T-cell (primary cell): ENCODE results near the gene IFT88. TPM values are rescaled to one million over a fixed set of nuclear protein-coding genes. Genes with fewer than 3 reads are reported as not detected.

ENCODE experiments used
- ATAC-seq, 4 experiments: fragments of 200-7000 bp in 3 of 4; fragments of 150-1000 bp in 1 of 4; cut with Tn5 transposase; replicated peaks in 1 of 4; 1 replicate in 3 of 4; 2 replicates in 1 of 4; pipeline ENCODE4 v1.10.0; 2021; ENCODE audit warnings: moderate library complexity in 3 of 4, mild to moderate bottlenecking in 2 of 4, moderate number of reproducible peaks in 1 of 4
- CTCF ChIA-PET, 2 donors: fragments of 300-600 bp; sonication (Branson Sonifier 250); formaldehyde crosslinking; loops; one replicate each; lab custom pipeline; 2022; ENCODE audit warnings: antibody characterized with exemption in 2 of 2; lab: Charles Lee
- POLR2A ChIA-PET, 2 donors: fragments of 300-600 bp; sonication (Branson Sonifier 250); formaldehyde crosslinking; loops; one replicate each; lab custom pipeline; 2022; ENCODE audit warnings: antibody characterized with exemption in 2 of 2; lab: Charles Lee
- DNase-seq, 35 experiments: peaks; one replicate each; pipeline versions ENCODE4 v3.0.0 to v3.0.0-alpha.2; 2013 to 2023
- H3K27ac ChIP-seq: one replicate; pipeline ENCODE4 v1.5.1; 2013; ENCODE audit warnings: low read length
- H3K27me3 ChIP-seq, 2 experiments: replicated peaks in 1 of 2; 1 replicate in 1 of 2; 2 replicates in 1 of 2; pipeline versions ENCODE4 v1.6.1 to v1.7.0; 2013; ENCODE audit warnings: low read length in 1 of 2, mixed read lengths in 1 of 2; ENCODE audit not compliant: control insufficient read depth in 2 of 2, insufficient read depth in 2 of 2; ENCODE audit errors: extremely low read depth in 1 of 2
- H3K36me3 ChIP-seq, 2 donors: 1 replicate in 1 of 2; 2 replicates in 1 of 2; pipeline versions ENCODE4 v1.6.1 to v1.7.0; 2013; ENCODE audit warnings: low read length in 1 of 2; ENCODE audit not compliant: control insufficient read depth in 2 of 2, insufficient read depth in 1 of 2; ENCODE audit errors: extremely low read depth in 1 of 2
- H3K4me1 ChIP-seq, 2 experiments: 1 replicate in 1 of 2; 2 replicates in 1 of 2; pipeline versions ENCODE4 v1.6.1 to v1.7.0; 2013; ENCODE audit warnings: low read length in 2 of 2, mixed read lengths in 1 of 2; ENCODE audit not compliant: insufficient read depth in 2 of 2, control insufficient read depth in 1 of 2; ENCODE audit errors: extremely low read depth in 1 of 2
- H3K4me3 ChIP-seq, 2 donors: 1 replicate in 1 of 2; 2 replicates in 1 of 2; pipeline versions ENCODE4 v1.5.1 to v1.7.0; 2013; ENCODE audit warnings: mild to moderate bottlenecking in 2 of 2, low read length in 1 of 2, moderate library complexity in 1 of 2; ENCODE audit not compliant: control insufficient read depth in 1 of 2; ENCODE audit errors: extremely low read depth in 1 of 2
- H3K9me3 ChIP-seq: 2 replicates; pipeline ENCODE4 v1.7.0; 2013
- H3K27ac Mint-ChIP-seq, 2 donors: one replicate each; pipeline ENCODE4 v1.8.0; 2020 to 2021; ENCODE audit warnings: mild to moderate bottlenecking in 2 of 2, mixed read lengths in 2 of 2
- H3K27me3 Mint-ChIP-seq, 2 donors: one replicate each; pipeline ENCODE4 v1.8.0; 2021 to 2022; ENCODE audit warnings: mixed read lengths in 2 of 2
- H3K36me3 Mint-ChIP-seq: one replicate; pipeline ENCODE4 v1.8.0; 2021; ENCODE audit warnings: mixed read lengths
- H3K4me1 Mint-ChIP-seq, 3 donors: one replicate each; pipeline ENCODE4 v1.8.0; 2020 to 2022; ENCODE audit warnings: mixed read lengths in 3 of 3, mild to moderate bottlenecking in 1 of 3
- H3K4me3 Mint-ChIP-seq, 3 donors: one replicate each; pipeline ENCODE4 v1.8.0; 2020 to 2022; ENCODE audit warnings: mild to moderate bottlenecking in 3 of 3, mixed read lengths in 3 of 3, moderate library complexity in 3 of 3
- H3K9me3 Mint-ChIP-seq, 3 donors: one replicate each; pipeline ENCODE4 v1.8.0; 2020 to 2022; ENCODE audit warnings: mixed read lengths in 3 of 3
- WGBS: methylation state at CpG from one replicate; pipeline ENCODE4 v1.1.5; 2013; ENCODE audit warnings: missing lambda C conversion rate; ENCODE audit not compliant: insufficient coverage; 5-methylcytosine and 5-hydroxymethylcytosine counted together
- total RNA-seq, 35 experiments: library from RNA in 6 of 35; stranded (reverse) in 6 of 35; fragments of 120-200 nt in 1 of 35; gene quantifications; one replicate each; pipeline versions ENCODE4 v1.2.1 to v1.2.4 and lab custom pipeline; 2013 to 2026

Gene IFT88
- total RNA-seq, 5 donors from 2014 or later (not counting 1 experiment from before 2014, with no cell fraction given) = 7.6 to 9.8 (median 8.6) TPM

GRCh38 chr13:20713751-20714150, 146.8 kb downstream of the IFT88 start:
- no peaks in the 10 kb centered on the region for H3K36me3 Mint-ChIP-seq
- ATAC-seq = no peak

GRCh38 chr13:20714161-20714560, 147.2 kb downstream of the IFT88 start:
- no peak overlapping the region for H3K27ac ChIP-seq
- H3K9me3 Mint-ChIP-seq = no peaks in the 10 kb centered on the region
- no peak overlapping the region for H3K27ac Mint-ChIP-seq
- 81% methylated on average over 8 of the region's 8 CpGs for WGBS
- no peak overlapping the region for H3K4me3 ChIP-seq
- ATAC-seq = no peak
- no peaks in the 10 kb centered on the region for H3K9me3 ChIP-seq
- peaks cover 0 to 8% of the 10 kb centered on the region in 2 experiments for H3K4me1 ChIP-seq
- no peaks in the 10 kb centered on the region for H3K36me3 ChIP-seq
- ChIA-PET POLR2A (interaction anchor here in 1 of 2 donors (0.6 kb wide), 1 partner anchor 117 kb away, joined by 3 read pairs; no protein-coding TSS in a partner anchor), CTCF (interaction anchor here (0.6 to 1.0 kb wide), 3 partner anchors 115 to 420 kb away, joined by 3 to 7 read pairs (median 3); no protein-coding TSS in a partner anchor)
- H3K27me3 Mint-ChIP-seq = peaks cover 0 to 11% of the 10 kb centered on the region in 2 donors
- no peaks in the 10 kb centered on the region for H3K36me3 Mint-ChIP-seq
- H3K4me3 Mint-ChIP-seq = no peak overlapping the region
- peaks cover 0 to 28% of the 10 kb centered on the region in 2 experiments for H3K27me3 ChIP-seq
- no peak for DNase-seq
- H3K4me1 Mint-ChIP-seq = peaks cover 2 to 14% (median 8%) of the 10 kb centered on the region in 3 donors

More at GRCh38 chr13:20713751-20714150, 146.8 kb downstream of the IFT88 start:
- H3K27me3 ChIP-seq = peaks cover 0 to 24% of the 10 kb centered on the region in 2 experiments
- 52% methylated on average over 9 of the region's 11 CpGs for WGBS
- Mint-ChIP-seq H3K4me1 (peaks cover 2 to 14% (median 8%) of the 10 kb centered on the region in 3 donors), H3K27me3 (peaks cover 0 to 11% of the 10 kb centered on the region in 2 donors), H3K9me3 (no peaks in the 10 kb centered on the region), H3K27ac (no peak overlapping the region), H3K4me3 (no peak overlapping the region)
- H3K4me3 ChIP-seq = no peak overlapping the region
- H3K9me3 ChIP-seq = no peaks in the 10 kb centered on the region
- ChIA-PET CTCF (interaction anchor here (0.6 to 1.0 kb wide), 3 partner anchors 115 to 419 kb away, joined by 3 to 7 read pairs (median 3); no protein-coding TSS in a partner anchor), POLR2A (no interaction called here)
- peaks cover 0 to 8% of the 10 kb centered on the region in 2 experiments for H3K4me1 ChIP-seq
- H3K27ac ChIP-seq = no peak overlapping the region
- H3K36me3 ChIP-seq = no peaks in the 10 kb centered on the region
- no peak for DNase-seq

- Mint-ChIP-seq H3K36me3 (no peaks in the 10 kb centered on the region), H3K9me3 (no peaks in the 10 kb centered on the region), H3K4me3 (no peak overlapping the region), H3K27ac (no peak overlapping the region), H3K27me3 (peaks cover 0 to 11% of the 10 kb centered on the region in 2 donors), H3K4me1 (peaks cover 2 to 14% (median 8%) of the 10 kb centered on the region in 3 donors)
- H3K4me1 ChIP-seq = peaks cover 0 to 8% of the 10 kb centered on the region in 2 experiments
- 67% methylated on average over 6 of the region's 9 CpGs for WGBS
- DNase-seq = no peak
- no peaks in the 10 kb centered on the region for H3K9me3 ChIP-seq
- CTCF ChIA-PET = interaction anchor here (0.6 to 1.1 kb wide), 5 partner anchors 113 to 420 kb away, joined by 3 to 7 read pairs (median 3); no protein-coding TSS in a partner anchor
- ATAC-seq = no peak
- no peaks in the 10 kb centered on the region for H3K36me3 ChIP-seq
- H3K4me3 ChIP-seq = no peak overlapping the region
- peaks cover 0 to 33% of the 10 kb centered on the region in 2 experiments for H3K27me3 ChIP-seq
- no peak overlapping the region for H3K27ac ChIP-seq
- POLR2A ChIA-PET = interaction anchor here in 1 of 2 donors (0.6 kb wide), 1 partner anchor 117 kb away, joined by 3 read pairs; no protein-coding TSS in a partner anchor
These were observed 147.8 kb downstream of the IFT88 start for GRCh38 chr13:20714563-20715329.

- POLR2A ChIA-PET = no interaction called here
- H3K4me3 ChIP-seq = no peak overlapping the region
- no peaks in the 10 kb centered on the region for H3K9me3 ChIP-seq
- peaks cover 0 to 38% of the 10 kb centered on the region in 2 experiments for H3K27me3 ChIP-seq
- DNase-seq (no peak), ATAC-seq (no peak)
- H3K36me3 ChIP-seq = no peaks in the 10 kb centered on the region
- no peak overlapping the region for H3K27ac Mint-ChIP-seq
- H3K4me1 ChIP-seq = peaks cover 0 to 8% of the 10 kb centered on the region in 2 experiments
- H3K36me3 Mint-ChIP-seq = no peaks in the 10 kb centered on the region
- no peak overlapping the region for H3K27ac ChIP-seq
- peaks cover 0 to 11% of the 10 kb centered on the region in 2 donors for H3K27me3 Mint-ChIP-seq
- peaks cover 2 to 14% (median 8%) of the 10 kb centered on the region in 3 donors for H3K4me1 Mint-ChIP-seq
- no peak overlapping the region for H3K4me3 Mint-ChIP-seq
- H3K9me3 Mint-ChIP-seq = no peaks in the 10 kb centered on the region
- CTCF ChIA-PET = interaction anchor here (0.8 to 1.1 kb wide), 3 partner anchors 113 to 114 kb away, joined by 3 read pairs; no protein-coding TSS in a partner anchor
- 93% methylated on average over 5 of the region's 6 CpGs for WGBS
These were observed 148.4 kb downstream of the IFT88 start for GRCh38 chr13:20715330-20715712.

GRCh38 chr13:20716951-20717350, 150.0 kb downstream of the IFT88 start:
- ChIA-PET CTCF (no interaction called here), POLR2A (no interaction called here)
- peaks cover 2 to 19% (median 10%) of the 10 kb centered on the region in 3 donors for H3K4me1 Mint-ChIP-seq
- H3K9me3 Mint-ChIP-seq = no peaks in the 10 kb centered on the region
- Histone ChIP-seq H3K36me3 (no peaks in the 10 kb centered on the region), H3K4me1 (peaks cover 0 to 16% of the 10 kb centered on the region in 2 experiments), H3K9me3 (no peaks in the 10 kb centered on the region), H3K4me3 (no peak overlapping the region), H3K27ac (no peak overlapping the region), H3K27me3 (peaks cover 0 to 47% of the 10 kb centered on the region in 2 experiments)
- no peak overlapping the region for H3K27ac Mint-ChIP-seq
- peaks cover 0 to 12% of the 10 kb centered on the region in 2 donors for H3K27me3 Mint-ChIP-seq
- no peak overlapping the region for H3K4me3 Mint-ChIP-seq
- ATAC-seq (no peak), DNase-seq (no peak)
- 87% methylated on average over 13 of the region's 15 CpGs for WGBS
- no peaks in the 10 kb centered on the region for H3K36me3 Mint-ChIP-seq
